BLaER1 treated with 17β-estradiol and CSF1 and Interleukin-3, amounts not matched to agents 10 nM and 100 nM (cell line): ENCODE results near the gene PXYLP1.

Source experiments
- H3K27ac ChIP-seq, 11 experiments: shearing (Covaris generic); formaldehyde crosslinking; 2 replicates each; pipeline ENCODE4 v1.8.1; 2022
- H3K27me3 ChIP-seq, 11 experiments: shearing (Covaris generic); formaldehyde crosslinking; 2 replicates each; pipeline ENCODE4 v1.8.1; 2022
- H3K36me3 ChIP-seq, 11 experiments: shearing (Covaris generic); formaldehyde crosslinking; 2 replicates each; pipeline ENCODE4 v1.8.1; 2022
- H3K4me1 ChIP-seq, 10 experiments: shearing (Covaris generic); formaldehyde crosslinking; 2 replicates each; pipeline ENCODE4 v1.8.1; 2022
- H3K4me2 ChIP-seq, 11 experiments: shearing (Covaris generic); formaldehyde crosslinking; 2 replicates each; pipeline ENCODE4 v1.8.1; 2022
- H3K4me3 ChIP-seq, 10 experiments: shearing (Covaris generic); formaldehyde crosslinking; 2 replicates each; pipeline ENCODE4 v1.8.1; 2022
- H3K9ac ChIP-seq, 11 experiments: shearing (Covaris generic); formaldehyde crosslinking; 2 replicates each; pipeline ENCODE4 v1.8.1; 2022
- H3K9me3 ChIP-seq, 11 experiments: shearing (Covaris generic); formaldehyde crosslinking; replicated peaks in 1 of 11; 2 replicates each; pipeline ENCODE4 v1.8.1; 2022
- H4K20me1 ChIP-seq, 11 experiments: shearing (Covaris generic); formaldehyde crosslinking; 2 replicates each; pipeline ENCODE4 v1.8.1; 2022
- Cebpa-rat ChIP-seq, 11 experiments: shearing (Covaris generic); IDR thresholded peaks; 2 replicates each; pipeline ENCODE4 v1.8.1; 2022

Gene PXYLP1

DNA sequence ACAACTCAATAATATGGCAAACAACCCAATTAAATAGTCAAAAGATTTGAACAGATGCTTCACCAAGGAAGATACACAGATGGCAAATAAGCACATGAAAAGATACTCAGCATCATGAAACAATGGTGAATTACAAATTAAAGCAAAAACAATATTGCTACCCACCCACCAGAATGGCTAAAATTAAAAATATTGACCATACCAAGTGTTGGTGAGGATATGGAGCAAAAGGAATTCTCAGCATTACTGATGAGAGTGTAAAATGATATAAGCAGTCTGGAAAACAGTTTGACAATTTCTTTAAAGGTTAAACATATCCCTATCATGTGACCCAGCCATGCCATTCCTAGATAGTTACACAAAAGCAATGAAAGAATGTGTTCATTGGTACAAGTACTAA lies 5.7 kb upstream of the PXYLP1 start:
- no peak for TF ChIP-seq Cebpa-rat (IDR thresholded peaks at IDR 0.05)
- Histone ChIP-seq H3K27ac (no peak overlapping the region), H3K4me2 (no peak overlapping the region), H3K9me3 (peaks cover 19 to 40% (median 32%) of the 10 kb centered on the region in 11 experiments), H4K20me1 (no peaks in the 10 kb centered on the region), H3K4me3 (no peak overlapping the region), H3K4me1 (peaks cover 6 to 34% (median 22%) of the 10 kb centered on the region in 10 experiments; a peak in 19 of 20 replicates), H3K36me3 (no peaks in the 10 kb centered on the region), H3K27me3 (no peaks in the 10 kb centered on the region), H3K9ac (no peak overlapping the region)

DNA sequence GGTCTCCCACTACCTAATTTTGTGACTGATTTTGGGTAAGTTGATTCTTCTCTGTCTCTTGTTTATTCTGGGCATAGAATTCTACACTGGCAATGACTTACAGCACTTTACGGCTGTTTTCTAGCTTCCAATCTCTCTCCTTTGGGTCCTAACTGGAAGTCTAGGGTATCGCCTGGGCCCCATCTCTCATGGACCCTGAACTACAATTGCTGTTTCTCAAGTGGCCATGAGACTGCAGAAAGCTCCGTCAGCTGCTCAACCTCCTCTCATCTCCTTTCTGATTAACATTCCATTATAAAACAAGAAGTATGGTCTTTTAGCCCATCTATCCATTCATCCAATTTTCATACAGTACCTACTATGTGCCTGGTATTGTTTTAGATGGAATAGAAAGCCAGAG lies 4.4 kb upstream of the PXYLP1 start:
- TF ChIP-seq Cebpa-rat (IDR thresholded peaks at IDR 0.05), result no peak
- Histone ChIP-seq H4K20me1 (no peaks in the 10 kb centered on the region), H3K27me3 (peaks cover 0 to 5% (median 2%) of the 10 kb centered on the region in 11 experiments; a peak in 11 of 22 replicates), H3K9me3 (peaks cover 17 to 37% (median 29%) of the 10 kb centered on the region in 11 experiments), H3K27ac (no peak overlapping the region), H3K4me3 (no peak overlapping the region), H3K9ac (no peak overlapping the region), H3K36me3 (no peaks in the 10 kb centered on the region), H3K4me1 (peaks cover 9 to 37% (median 25%) of the 10 kb centered on the region in 10 experiments; a peak in 19 of 20 replicates), H3K4me2 (no peak overlapping the region)

GRCh38 chr3:141227752-141228151 lies 3.9 kb upstream of the PXYLP1 start:
- Histone ChIP-seq H3K4me1 (peaks cover 14 to 42% (median 30%) of the 10 kb centered on the region in 10 experiments; a peak in 19 of 20 replicates), H3K27me3 (peaks cover 0 to 10% (median 7%) of the 10 kb centered on the region in 11 experiments; a peak in 12 of 22 replicates), H3K4me2 (no peak overlapping the region), H3K9me3 (peaks cover 12 to 32% (median 24%) of the 10 kb centered on the region in 11 experiments), H3K4me3 (no peak overlapping the region), H3K36me3 (no peaks in the 10 kb centered on the region), H4K20me1 (no peaks in the 10 kb centered on the region; a peak in 1 of 22 replicates), H3K9ac (no peak overlapping the region), H3K27ac (no peak overlapping the region)
- TF ChIP-seq Cebpa-rat (IDR thresholded peaks at IDR 0.05), result no peak

- Histone ChIP-seq H3K4me1 (peaks cover 15 to 48% (median 37%) of the 10 kb centered on the region in 10 experiments; a peak in 19 of 20 replicates), H3K27me3 (peaks cover 0 to 12% (median 9%) of the 10 kb centered on the region in 11 experiments; a peak in 12 of 22 replicates), H4K20me1 (no peaks in the 10 kb centered on the region; a peak in 2 of 22 replicates), H3K27ac (no peak overlapping the region), H3K4me2 (peak overlapping the region in 2 of 11 experiments; percentile 1 to 62; a peak in 3 of 22 replicates), H3K9ac (no peak overlapping the region), H3K9me3 (peaks cover 5 to 25% (median 17%) of the 10 kb centered on the region in 11 experiments; a peak in 20 of 22 replicates), H3K36me3 (no peaks in the 10 kb centered on the region), H3K4me3 (no peak overlapping the region)
- no peak for TF ChIP-seq Cebpa-rat (IDR thresholded peaks at IDR 0.05)
Measured at GRCh38 chr3:141228395-141228794, 3.2 kb upstream of the PXYLP1 start.

- Histone ChIP-seq H3K4me2 (peak overlapping the region in 8 of 11 experiments; percentile 7 to 97 (median 94); a peak in 10 of 22 replicates), H3K4me1 (peaks cover 20 to 56% (median 44%) of the 10 kb centered on the region in 10 experiments), H3K9me3 (peaks cover 0 to 18% (median 10%) of the 10 kb centered on the region in 11 experiments; a peak in 17 of 22 replicates), H4K20me1 (no peaks in the 10 kb centered on the region; a peak in 2 of 22 replicates), H3K27me3 (peaks cover 0 to 12% (median 9%) of the 10 kb centered on the region in 11 experiments; a peak in 12 of 22 replicates), H3K27ac (no peak overlapping the region), H3K4me3 (no peak overlapping the region), H3K36me3 (no peaks in the 10 kb centered on the region), H3K9ac (no peak overlapping the region)
- TF ChIP-seq Cebpa-rat (IDR thresholded peaks at IDR 0.05), result no peak
Measured at GRCh38 chr3:141229132-141229531, 2.5 kb upstream of the PXYLP1 start.

DNA sequence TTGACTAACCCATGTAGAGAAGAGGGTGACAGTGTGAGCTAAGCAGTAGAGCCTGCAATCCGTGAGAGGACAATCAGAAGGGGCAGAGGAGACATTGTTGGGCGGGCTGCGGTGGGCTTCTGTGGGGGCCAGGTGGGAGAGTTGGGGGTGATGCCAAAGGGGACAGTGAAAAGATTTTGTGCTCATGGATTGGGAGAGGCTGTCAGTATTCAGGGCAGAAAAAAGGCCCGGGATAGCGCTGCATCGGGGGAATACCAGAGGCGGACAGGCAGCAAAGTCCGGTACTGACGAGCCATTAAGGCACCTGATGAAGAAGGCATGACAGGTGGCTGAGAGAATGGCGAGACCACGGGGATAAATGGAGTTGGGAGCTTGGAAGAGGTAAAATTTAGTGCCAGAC lies 1.3 kb upstream of the PXYLP1 start:
- Histone ChIP-seq H4K20me1 (peaks cover 0 to 5% (median 0%) of the 10 kb centered on the region in 11 experiments; a peak in 2 of 22 replicates), H3K27ac (peak overlapping the region in 6 of 11 experiments; percentile 88 to 96 (median 91); a peak in 8 of 22 replicates), H3K9me3 (peaks cover 0 to 13% (median 8%) of the 10 kb centered on the region in 11 experiments; a peak in 14 of 22 replicates), H3K4me1 (peaks cover 29 to 64% (median 55%) of the 10 kb centered on the region in 10 experiments), H3K36me3 (peaks cover 0 to 9% (median 0%) of the 10 kb centered on the region in 11 experiments; a peak in 4 of 22 replicates), H3K4me2 (peak overlapping the region; percentile 62 to 97 (median 94); a peak in 21 of 22 replicates), H3K9ac (peak overlapping the region in 7 of 11 experiments; percentile 79 to 95 (median 88); a peak in 10 of 22 replicates), H3K4me3 (peak overlapping the region in 4 of 10 experiments; percentile 78 to 90 (median 84); a peak in 4 of 20 replicates), H3K27me3 (peaks cover 0 to 12% (median 9%) of the 10 kb centered on the region in 11 experiments; a peak in 12 of 22 replicates)
- no peak for TF ChIP-seq Cebpa-rat (IDR thresholded peaks at IDR 0.05)

- Histone ChIP-seq H3K4me2 (peak overlapping the region; percentile 62 to 97 (median 94)), H3K9ac (peak overlapping the region; percentile 77 to 95 (median 88)), H3K27ac (peak overlapping the region; percentile 69 to 96 (median 88); a peak in 20 of 22 replicates), H3K4me1 (peaks cover 35 to 78% (median 65%) of the 10 kb centered on the region in 10 experiments), H3K4me3 (peak overlapping the region; percentile 73 to 90 (median 80)), H3K27me3 (peaks cover 0 to 12% (median 9%) of the 10 kb centered on the region in 11 experiments; a peak in 12 of 22 replicates), H3K9me3 (no peaks in the 10 kb centered on the region), H4K20me1 (peaks cover 0 to 5% (median 0%) of the 10 kb centered on the region in 11 experiments; a peak in 2 of 22 replicates), H3K36me3 (peaks cover 0 to 16% (median 0%) of the 10 kb centered on the region in 11 experiments; a peak in 5 of 22 replicates)
- TF ChIP-seq Cebpa-rat (IDR thresholded peaks at IDR 0.05), result no peak
Measured at GRCh38 chr3:141231952-141232823, 563 bp downstream of the PXYLP1 start.

DNA sequence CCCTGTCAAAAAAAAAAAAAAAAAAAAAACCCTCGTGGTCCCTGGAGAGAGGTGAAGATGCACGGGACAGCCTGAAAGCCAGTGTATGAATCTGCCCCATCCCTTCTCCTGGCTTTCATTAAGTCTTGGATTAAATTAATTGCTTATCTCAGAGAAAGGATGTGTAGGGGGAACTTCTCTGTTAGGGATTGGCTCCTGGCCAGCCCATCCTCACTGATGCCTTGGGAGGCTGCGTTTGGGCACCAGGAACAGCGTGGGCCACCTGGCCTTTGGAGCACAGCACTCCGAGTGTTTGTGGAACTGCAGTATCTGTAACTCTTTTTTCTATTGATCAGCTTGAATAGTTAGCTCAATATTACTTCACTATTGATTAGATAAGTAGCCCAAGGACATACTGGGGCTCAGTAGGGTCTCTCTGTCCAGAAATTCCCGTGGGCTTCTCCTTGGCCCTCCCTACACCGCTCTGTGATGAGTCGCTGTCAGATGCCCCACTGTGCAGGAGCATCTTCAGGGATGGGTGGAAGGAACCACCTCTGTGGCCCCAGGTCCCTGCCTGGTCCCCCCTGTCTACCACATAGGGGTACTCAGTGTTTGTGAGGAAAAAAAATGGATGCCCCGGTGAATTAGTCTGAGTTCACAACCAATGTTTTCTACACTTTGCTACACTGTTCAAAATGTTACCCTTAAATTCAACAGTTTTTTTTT lies 2.0 kb downstream of the PXYLP1 start:
- H3K36me3 ChIP-seq, result peaks cover 0 to 27% (median 3%) of the 10 kb centered on the region in 11 experiments; a peak in 7 of 22 replicates
- H3K4me2 ChIP-seq, result peak overlapping the region; percentile 62 to 97 (median 93)
- no peak overlapping the region for H3K27ac ChIP-seq
- H3K4me3 ChIP-seq, result no peak overlapping the region
- no peak overlapping the region for H3K9ac ChIP-seq
- peaks cover 0 to 12% (median 9%) of the 10 kb centered on the region in 11 experiments; a peak in 12 of 22 replicates for H3K27me3 ChIP-seq
- peaks cover 35 to 80% (median 69%) of the 10 kb centered on the region in 10 experiments for H3K4me1 ChIP-seq
- no peak for TF ChIP-seq Cebpa-rat (IDR thresholded peaks at IDR 0.05)
- H4K20me1 ChIP-seq, result peaks cover 0 to 5% (median 0%) of the 10 kb centered on the region in 11 experiments; a peak in 2 of 22 replicates
- no peaks in the 10 kb centered on the region; a peak in 1 of 22 replicates for H3K9me3 ChIP-seq
